Dermis microvascular lymphatic vessel endothelial cell (primary cell): Measurements from ENCODE around the gene FUBP1. TPM values are rescaled to one million over a fixed set of nuclear protein-coding genes. Genes with fewer than 3 reads are reported as not detected.
A peak's percentile ranks its signal among the peaks of the same experiment; 100 is the strongest.
"Not testable (repeated sequence)": the region's sequence is repeated elsewhere in the genome, so short reads cannot be mapped to it uniquely, and the experiment has no call there.

ENCODE experiments used
- DNase-seq, 2 donors: peaks; one replicate each; pipeline versions ENCODE4 v3.0.0 to v3.0.0-alpha.2; 2010; ENCODE audit warnings: low read depth in 2 of 2
- total RNA-seq: library from RNA; depleted of rRNA; stranded (reverse); fragments of >200 nt; gene quantifications from 2 replicates; pipeline ENCODE4 v1.2.1, GENCODE V29; 2014

FUBP1 gene
- total RNA-seq, 1 donor from 2014 or later: 109 TPM

DNA sequence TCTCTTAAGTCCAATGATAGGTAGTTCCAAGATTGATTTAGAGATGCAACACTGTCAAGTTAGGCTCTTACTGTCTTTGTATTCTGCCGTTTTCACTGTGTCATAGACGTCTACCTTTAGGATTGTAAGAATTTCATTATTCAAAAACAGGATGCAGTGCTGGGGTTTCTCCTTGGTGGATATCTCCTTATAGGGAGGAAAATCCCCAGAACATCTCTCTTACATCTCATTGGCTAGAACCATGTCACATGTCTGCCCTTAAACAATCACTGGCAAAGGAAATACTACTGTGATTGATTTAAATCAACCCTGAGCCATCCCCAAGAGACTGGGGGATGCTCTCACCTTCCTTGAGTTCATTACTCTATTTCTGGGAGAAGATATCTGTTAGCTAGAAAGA is 10.9 kb upstream of the FUBP1 start:
- no peak for DNase-seq

- no peak for DNase-seq
Observed at GRCh38 chr1:77987919-77988318, 9.0 kb upstream of the FUBP1 start.

DNA sequence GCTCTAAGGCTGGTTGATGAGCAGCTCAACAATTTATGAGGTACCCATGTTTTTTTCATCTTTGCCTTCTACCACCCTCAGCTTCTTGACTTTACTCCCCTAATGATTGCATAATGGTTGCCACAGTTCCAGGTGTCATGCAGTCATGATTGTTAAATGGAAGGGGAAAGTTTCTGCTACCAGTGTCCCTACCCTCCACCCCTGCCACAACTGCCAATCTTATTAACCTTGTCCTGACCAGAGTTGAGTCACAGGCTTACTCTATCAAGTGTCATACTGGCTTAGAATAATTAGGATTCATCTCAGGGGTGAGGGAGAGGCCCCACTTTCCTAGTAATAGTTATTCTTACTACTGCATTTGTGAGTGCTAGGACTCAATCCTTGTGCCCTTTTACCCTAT is 7.9 kb upstream of the FUBP1 start:
- DNase-seq: no peak

- no peak for DNase-seq
Observed at GRCh38 chr1:77984629-77985028, 5.8 kb upstream of the FUBP1 start.

DNA sequence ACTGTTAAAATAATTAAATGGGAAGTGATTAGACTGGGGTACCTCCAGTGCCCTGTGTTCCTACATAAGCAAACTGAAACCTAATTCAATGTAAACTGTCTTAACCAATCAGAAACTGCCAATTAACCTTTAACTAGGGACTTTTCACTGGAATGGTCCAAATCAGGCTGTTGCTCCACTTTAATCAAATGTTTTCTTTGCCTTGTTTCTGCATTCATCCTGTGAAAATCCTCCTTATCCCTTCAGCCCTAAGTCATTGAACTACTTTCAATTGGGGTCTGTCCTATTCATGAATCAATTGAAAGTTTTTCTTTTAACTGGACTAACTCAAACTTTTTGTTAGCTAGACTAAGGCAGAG is 5.1 kb upstream of the FUBP1 start:
- DNase-seq: no peak

DNA sequence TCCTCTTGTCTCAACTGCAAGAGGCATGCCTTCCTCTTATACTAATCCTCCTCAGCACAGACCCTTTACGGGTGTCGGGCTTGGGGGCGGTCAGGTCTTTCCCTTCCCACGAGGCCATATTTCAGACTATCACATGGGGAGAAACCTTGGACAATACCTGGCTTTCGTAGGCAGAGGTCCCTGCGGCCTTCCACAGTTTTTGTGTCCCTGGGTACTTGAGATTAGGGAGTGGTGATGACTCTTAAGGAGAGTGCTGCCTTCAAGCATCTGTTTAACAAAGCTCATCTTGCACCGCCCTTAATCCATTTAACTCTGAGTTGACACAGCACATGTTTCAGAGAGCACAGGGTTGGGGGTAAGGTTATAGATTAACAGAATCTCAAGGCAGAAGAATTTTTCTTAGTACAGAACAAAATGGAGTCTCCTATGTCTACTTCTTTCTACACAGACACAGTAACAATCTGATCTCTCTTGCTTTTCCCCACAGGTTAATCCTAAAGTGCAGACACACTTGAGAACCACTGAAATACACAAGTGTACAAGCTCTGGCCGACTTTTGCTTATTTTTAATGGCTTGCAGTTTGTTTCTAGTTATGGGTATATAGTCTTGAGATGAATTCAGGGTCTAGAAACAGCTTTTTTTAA is 4.6 kb upstream of the FUBP1 start:
- DNase-seq: not testable (repeated sequence)

DNA sequence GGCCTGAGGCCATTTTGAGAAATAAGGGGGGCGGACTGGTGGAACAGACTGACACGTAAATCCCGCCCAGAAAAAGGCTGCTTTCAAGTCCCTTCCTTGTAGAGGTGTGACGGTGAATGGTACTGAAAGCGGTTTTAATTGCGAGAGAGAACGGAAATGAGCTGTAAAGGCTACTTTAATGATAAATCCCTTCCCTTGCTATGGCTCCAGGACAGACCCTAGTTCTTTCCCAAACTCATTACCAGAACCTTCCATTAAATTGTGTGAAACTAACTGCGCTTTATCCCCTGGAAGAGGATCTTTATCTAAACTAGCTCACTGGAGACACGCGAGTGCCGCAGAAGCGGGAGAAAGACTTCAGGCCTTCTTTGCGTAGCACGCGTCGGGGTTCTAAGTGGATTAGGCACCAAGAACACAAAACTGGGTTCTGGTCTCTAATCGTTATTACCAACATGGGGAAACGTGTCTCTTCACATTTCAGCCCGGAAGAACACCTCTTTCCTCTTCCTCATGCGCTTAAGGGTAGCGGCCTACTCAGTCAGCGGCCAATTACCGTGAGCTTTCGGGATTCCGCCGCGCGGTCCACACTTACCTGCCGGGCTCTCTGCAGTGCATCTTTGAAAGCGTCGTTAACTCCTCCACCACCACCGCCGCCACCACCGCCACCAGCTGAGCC is 441 bp downstream of the FUBP1 start:
- DNase-seq: peak; percentile 94 to 98

GRCh38 chr1:77977989-77978292 is 931 bp downstream of the FUBP1 start:
- DNase-seq: no peak

GRCh38 chr1:77976433-77977076 is 2.3 kb downstream of the FUBP1 start:
- DNase-seq: no peak

DNA sequence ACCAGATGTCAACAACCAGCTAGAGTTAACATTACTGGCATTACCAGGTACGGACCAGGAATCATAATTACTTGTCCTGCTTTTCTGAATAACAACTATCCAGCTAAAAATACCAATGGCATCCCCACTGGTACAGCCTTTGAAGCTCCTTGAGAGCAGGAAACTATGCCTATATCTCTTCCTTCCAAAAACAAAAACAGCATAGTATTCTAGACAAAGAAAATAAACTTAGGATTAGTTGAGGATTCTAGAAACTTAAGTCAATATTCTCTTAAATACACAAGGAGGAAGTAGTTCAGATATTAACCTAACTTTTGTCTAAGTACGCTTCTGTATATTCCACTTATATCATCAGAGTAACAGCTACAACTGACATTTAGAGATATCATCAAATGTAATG is 3.0 kb downstream of the FUBP1 start:
- peak in 1 of 2 donors; percentile 45 for DNase-seq

GRCh38 chr1:77975386-77975785 is 3.5 kb downstream of the FUBP1 start:
- DNase-seq: peak in 1 of 2 donors; percentile 52

GRCh38 chr1:77972080-77972479 is 6.8 kb downstream of the FUBP1 start:
- DNase-seq: no peak

- no peak for DNase-seq
Observed at GRCh38 chr1:77970192-77970591, 8.7 kb downstream of the FUBP1 start.

GRCh38 chr1:77966291-77966690 is 12.6 kb downstream of the FUBP1 start:
- no peak for DNase-seq

DNA sequence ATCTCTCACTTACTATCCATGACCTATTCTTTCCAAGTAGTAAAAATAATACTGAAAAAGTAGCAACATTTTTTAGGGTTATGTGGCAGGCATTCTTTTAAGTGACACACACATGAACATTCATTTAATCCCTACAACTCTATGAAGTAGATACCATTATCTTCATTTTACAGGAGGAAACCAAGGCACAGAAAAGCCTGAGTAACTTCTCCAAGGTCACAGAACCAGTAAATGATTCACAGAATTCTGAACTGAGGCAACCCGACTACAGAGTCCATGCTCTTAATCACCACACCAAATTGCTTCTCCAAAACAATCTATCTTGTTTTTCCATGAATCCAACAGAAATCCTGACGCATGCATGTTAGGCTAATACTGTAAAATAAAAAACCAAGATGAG is 17.5 kb downstream of the FUBP1 start:
- no peak for DNase-seq

- DNase-seq: no peak
Observed at GRCh38 chr1:77958850-77959249, 20.0 kb downstream of the FUBP1 start.

DNA sequence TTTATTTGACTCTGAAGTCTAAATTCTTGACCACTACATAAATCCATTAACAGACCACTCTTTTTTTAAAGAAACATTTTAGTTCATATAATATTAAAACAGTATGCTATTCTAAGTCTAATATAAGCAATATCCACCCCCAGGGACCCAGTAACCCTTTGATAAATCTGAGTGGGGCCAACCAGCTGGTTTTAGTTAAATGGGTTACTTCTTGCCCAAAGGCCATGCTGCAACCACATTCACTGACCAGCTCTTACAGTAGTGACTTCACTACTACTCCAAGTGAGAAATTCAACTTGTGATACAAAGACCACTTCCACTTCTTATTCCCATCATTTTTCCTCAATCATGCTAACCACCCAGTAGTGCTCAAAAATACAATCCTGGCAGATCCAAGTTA is 20.5 kb downstream of the FUBP1 start:
- DNase-seq: no peak

- DNase-seq: no peak
Observed at GRCh38 chr1:77956464-77956863, 22.4 kb downstream of the FUBP1 start.

- no peak for DNase-seq
Observed at GRCh38 chr1:77955709-77956108, 23.2 kb downstream of the FUBP1 start.

GRCh38 chr1:77954521-77954920 is 24.4 kb downstream of the FUBP1 start:
- DNase-seq: no peak

- DNase-seq: no peak
Observed at GRCh38 chr1:77953907-77954306, 25.0 kb downstream of the FUBP1 start.

- no peak for DNase-seq
Observed at GRCh38 chr1:77951328-77951727, 27.5 kb downstream of the FUBP1 start.

- DNase-seq: no peak
Observed at GRCh38 chr1:77950873-77951272, 28.0 kb downstream of the FUBP1 start.
